Esophagus squamous epithelium (tissue), 4 donors: ENCODE measurements around the gene MEN1.

Source experiments
- CTCF ChIP-seq, 6 experiments: fragments of 450-650 bp in 4 of 6; fragments of 200-600 bp in 2 of 6; sonication (generic) in 2 of 6; IDR thresholded peaks; one replicate each; pipeline ENCODE4 v1.5.1; 2016 to 2019; ENCODE audit warnings: antibody characterized with exemption in 6 of 6, mild to moderate bottlenecking in 4 of 6, moderate library complexity in 4 of 6
- POLR2A ChIP-seq, 4 donors: fragments of 450-650 bp; IDR thresholded peaks; one replicate each; pipeline ENCODE4 v1.6.1; 2017; ENCODE audit warnings: antibody characterized with exemption in 4 of 4, mild to moderate bottlenecking in 4 of 4, moderate library complexity in 3 of 4

GRCh38 chr11:64762674-64763525, 47.5 kb downstream of the MEN1 start:
- no peak for TF ChIP-seq CTCF (IDR thresholded peaks at IDR 0.05)
- TF ChIP-seq POLR2A (IDR thresholded peaks at IDR 0.05): no peak
